SK-N-MC (cell line): ENCODE results near the gene PROX1.

Source experiments
- EZH2 ChIP-seq: fragments of 200-600 bp; sonication (generic); IDR thresholded peaks from one replicate; pipeline ENCODE4 v1.6.1; 2017; ENCODE audit warnings: antibody characterized with exemption
- FOXP2 ChIP-seq: optimal IDR thresholded peaks from 2 replicates; pipeline ENCODE3; 2011; ENCODE audit warnings: mild to moderate bottlenecking, moderate library complexity; ENCODE audit not compliant: insufficient read depth; ENCODE audit errors: extremely low read length, control extremely low read depth
- POLR2AphosphoS5 ChIP-seq: IDR thresholded peaks from 2 replicates; pipeline ENCODE4 v1.6.1; 2012; ENCODE audit warnings: mild to moderate bottlenecking, low read depth, low read length, borderline replicate concordance

GRCh38 chr1:214039394-214040018, 51.7 kb downstream of the PROX1 start:
- TF ChIP-seq EZH2 (no peak), FOXP2 (no peak), POLR2AphosphoS5 (no peak)
